Measurements from ENCODE around the gene FGGY.
"Not testable (repeated sequence)": the region's sequence is repeated elsewhere in the genome, so short reads cannot be mapped to it uniquely, and the experiment has no call there.

The FGGY gene

DNA sequence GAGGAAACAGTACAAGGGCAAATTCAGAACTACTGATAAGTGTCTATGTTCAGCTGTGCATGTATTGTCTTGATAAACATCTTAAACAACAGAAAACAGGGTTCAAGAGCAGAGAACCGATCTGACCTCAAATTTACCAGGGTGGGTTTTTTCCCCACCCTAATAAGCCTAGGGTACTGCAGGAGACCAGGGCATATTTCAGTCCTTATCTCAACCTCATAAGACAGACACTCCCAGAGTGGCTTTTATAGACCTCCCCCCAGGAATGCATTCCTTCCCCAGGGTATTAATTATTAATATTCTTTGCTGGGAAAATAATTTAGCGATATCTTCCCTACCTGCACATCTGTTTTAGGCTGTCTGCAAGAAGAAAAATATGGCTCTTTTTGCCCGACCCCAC is 261.7 kb downstream of the FGGY start:
- not testable (repeated sequence) for DNase-seq

- DNase-seq, result no peak
Measured at GRCh38 chr1:59560807-59561450, 264.0 kb downstream of the FGGY start.

GRCh38 chr1:59561796-59562195 is 264.9 kb downstream of the FGGY start:
- DNase-seq, result no peak

DNA sequence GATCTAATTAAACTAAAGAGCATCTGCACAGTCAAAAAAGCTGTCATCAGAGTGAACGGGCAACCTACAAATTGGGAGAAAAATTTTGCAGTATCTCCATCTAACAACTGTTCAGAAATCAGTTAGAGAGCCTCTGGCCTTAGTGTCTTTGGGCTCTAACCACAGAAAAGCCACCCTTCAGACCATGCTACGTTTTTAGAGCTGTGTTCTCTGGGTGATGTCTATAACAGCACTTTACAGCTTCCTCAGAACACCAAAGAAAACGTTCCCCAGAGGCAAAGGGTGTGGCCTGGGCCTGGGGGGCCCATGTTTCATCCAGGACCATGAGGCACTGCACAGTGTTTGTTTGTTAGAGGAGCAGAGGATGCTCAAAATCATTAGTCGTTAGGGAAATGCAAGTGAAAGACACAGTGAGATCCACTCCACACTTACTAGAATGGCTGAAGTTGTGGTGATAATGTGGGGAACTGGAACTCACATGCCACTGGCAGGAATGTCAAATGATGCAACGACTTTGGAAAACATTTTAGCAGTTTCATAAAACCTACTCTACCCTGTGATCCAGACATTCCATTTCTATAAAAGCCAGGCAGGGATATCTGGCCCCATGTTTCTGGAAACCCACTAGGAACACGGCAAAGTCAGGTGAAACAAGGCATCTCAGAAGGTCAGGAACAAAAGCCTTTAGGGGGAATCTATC is 267.4 kb downstream of the FGGY start:
- no peak for DNase-seq

- no peak for DNase-seq
Measured at GRCh38 chr1:59565611-59566410, 268.9 kb downstream of the FGGY start.

DNA sequence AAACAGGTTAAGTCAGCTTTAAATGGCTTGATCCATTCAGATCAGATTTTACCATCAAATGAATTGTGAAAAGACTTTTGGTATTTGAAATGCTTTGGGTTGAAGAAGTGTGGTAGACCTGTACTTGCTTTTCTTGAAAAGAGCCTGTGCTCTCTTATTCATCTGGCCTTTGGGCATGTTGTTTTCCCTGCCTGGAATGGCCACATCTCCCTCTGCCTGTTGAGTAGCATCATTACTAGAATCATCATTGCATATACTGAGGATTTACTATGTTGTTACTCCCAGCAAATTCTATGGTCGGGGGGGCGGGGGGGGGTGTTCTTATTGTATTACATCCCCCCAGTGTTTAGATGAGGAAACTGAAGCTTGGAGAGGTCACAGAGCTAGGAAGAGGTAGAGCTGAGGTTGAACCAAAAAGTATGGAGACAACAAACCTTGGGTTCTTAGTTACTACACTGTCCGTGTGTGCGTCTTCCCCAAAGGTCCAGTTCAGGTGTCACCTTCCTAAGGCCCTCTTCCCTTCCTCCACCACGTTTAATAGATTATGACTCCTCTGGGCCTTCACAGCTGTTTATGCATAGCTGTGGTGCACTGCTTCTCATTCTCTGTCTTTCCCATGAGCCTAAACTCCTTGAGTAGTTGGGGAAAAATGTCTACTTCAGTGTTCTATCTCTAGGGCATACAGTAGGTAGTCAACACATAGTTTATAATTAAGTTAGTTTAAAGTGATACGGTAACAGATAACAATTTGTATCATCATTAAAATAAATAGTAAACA is 271.5 kb downstream of the FGGY start:
- no peak for DNase-seq

DNA sequence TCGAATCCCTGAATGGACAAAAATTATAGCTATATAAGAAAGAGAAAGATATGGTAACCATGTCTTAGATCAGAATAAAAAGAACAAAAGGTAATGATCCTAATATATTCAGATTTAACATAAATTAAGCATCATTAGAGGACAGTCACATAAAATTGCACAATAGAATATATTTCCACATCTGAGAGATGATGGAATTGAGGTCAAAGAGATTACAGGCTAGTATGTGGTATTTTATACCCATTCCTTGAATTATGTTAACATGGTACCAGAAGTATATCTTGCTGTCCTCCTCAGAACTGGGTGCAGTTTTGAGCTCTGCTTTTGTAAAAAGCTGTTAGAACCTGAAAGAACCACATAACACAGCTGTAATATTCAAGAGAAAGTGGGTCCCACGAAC is 272.3 kb downstream of the FGGY start:
- DNase-seq, result no peak

- peak; percentile 52 for DNase-seq
Measured at GRCh38 chr1:59570524-59570923, 273.6 kb downstream of the FGGY start.

DNA sequence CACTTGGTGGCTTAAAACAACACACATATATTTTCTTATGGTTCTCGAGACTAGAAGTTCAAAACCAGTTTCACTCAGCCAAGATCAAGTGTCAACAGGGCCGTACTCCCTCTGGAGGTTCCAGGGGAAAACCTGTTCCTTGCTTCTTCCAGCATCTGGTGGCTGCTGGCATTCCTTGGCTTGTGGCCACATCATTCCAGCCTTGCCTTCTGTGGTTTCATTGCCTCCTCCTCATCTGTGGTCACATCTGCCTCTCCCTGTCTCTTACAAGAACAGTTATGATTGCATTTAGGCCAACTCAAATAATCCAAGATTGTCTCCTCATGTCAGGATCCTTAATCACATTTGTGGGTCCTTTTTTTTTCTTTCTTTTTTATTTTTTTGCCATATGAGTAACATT is 277.2 kb downstream of the FGGY start:
- DNase-seq, result no peak

DNA sequence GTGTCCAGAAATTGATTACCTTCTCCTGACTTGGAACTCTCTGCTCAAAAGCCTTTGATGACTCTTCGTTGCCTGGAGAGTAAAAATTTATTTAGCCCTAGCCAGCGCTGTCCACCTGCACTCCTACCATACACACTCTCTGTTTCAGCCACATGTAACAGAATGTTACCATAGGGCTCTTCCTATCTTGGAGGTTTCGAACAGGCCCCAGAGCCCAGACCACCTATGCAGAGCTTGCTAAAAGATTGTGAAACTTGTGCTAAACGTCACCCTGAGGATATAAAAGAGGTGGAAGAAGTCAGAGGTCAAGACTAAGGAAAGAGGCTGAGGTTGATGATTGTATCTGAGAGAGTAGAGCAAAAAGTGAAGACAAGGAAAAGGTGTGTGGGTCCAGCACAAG is 280.9 kb downstream of the FGGY start:
- no peak for DNase-seq

- DNase-seq, result no peak
Measured at GRCh38 chr1:59579222-59579621, 282.3 kb downstream of the FGGY start.

DNA sequence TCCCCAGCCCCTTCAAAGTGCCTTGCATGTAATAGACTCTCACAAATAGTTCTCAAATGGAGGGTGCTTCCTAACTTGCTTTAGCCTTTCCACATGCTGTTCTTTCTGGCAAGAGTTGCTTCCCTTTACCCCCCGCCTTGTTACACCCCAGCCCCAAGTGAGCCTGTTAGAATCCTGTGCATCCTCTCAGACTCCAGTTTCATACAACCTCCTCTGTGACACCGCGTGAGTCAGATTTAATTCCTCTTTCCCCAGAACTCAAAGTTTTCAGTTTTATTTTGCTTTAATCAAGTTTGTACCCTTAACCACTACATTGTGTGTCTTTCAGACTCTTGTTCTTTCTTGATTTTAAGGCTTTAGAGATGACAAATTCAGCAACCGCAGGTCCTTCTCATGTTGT is 283.4 kb downstream of the FGGY start:
- DNase-seq, result no peak

GRCh38 chr1:59592410-59592809 is 295.5 kb downstream of the FGGY start:
- DNase-seq, result not testable (repeated sequence)

DNA sequence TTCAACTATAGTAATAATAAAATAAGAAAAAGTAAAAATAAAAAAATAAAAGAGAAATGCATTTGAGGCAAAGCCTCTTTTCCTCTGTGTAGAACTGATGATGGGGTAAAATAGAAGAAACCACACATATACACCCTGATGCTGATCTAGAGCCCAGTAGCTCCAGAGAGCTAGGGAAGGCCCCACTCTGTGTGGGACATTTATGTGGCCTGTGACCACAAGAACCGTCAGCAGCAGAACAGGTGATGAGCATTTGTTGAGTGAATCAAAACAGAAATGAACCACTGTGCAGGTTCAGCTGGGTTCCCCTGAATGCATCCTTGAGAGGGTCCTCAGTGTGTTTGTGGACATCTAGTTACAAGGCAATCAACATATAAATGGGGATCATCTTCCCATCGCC is 296.0 kb downstream of the FGGY start:
- DNase-seq, result no peak

DNA sequence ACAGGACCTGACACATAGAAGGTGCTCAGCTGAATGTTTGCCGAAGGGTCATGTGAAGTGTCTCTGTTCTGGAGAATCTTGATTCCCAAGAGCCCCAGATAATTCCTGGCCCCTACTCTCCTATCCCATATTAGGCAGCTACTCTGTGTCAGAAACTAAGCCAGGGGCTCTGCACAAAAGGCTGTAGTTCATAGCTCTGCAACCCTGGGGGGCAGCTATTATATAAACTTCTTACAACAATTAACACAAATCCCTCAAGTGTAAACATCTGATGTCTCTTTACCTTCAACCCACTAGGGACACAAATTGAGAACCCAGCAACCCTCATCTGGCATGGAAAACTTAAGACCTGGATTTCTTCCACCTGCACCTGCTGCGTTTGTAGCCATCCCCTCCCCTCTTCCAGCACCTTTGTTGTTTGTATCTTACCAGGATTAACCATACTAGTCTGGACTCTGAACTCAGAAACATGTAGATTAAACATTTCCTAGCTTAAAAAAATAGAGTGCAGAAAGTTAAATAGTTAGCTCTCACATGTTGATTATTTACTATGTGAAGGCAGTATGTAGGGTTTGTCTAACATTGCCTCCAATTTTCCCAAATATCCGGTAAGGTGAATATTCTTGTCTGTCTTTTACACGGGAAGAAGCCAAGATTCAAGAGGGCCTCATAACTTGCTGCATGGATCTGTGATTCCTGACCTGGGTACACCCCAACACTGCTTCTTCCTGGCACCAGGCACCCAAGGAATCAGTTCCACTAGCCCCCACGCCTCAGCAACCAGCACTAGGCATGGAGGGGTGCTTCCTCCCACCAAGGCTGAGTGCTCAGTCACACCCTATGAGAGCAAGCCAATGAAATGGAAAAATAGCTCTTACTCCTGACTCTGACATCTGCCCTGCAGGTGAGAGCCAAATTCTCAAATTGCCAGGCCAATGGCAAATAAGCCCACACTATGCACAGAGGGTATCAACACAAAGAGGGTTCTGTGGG is 297.2 kb downstream of the FGGY start:
- DNase-seq, result no peak

DNA sequence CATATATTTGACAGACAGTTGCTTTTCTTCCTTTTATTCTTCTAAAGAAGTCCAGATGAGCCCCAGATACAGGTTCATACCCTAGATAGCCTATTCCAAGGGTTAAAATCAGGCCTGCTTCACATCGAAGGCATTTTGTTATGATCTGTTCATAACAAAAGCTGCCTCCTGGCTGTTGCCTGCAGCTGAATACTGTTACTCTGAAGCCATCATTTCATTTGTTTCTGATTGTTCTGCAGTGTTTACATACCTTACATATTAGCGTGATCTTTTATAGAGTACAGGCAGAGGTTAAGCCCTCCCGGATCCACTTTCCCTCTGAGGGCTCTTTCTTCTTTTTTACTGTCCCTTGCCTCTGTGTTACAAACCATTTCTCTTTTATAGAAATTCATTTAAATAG is 298.9 kb downstream of the FGGY start:
- DNase-seq, result no peak

- no peak for DNase-seq
Measured at GRCh38 chr1:59596432-59596831, 299.5 kb downstream of the FGGY start.

DNA sequence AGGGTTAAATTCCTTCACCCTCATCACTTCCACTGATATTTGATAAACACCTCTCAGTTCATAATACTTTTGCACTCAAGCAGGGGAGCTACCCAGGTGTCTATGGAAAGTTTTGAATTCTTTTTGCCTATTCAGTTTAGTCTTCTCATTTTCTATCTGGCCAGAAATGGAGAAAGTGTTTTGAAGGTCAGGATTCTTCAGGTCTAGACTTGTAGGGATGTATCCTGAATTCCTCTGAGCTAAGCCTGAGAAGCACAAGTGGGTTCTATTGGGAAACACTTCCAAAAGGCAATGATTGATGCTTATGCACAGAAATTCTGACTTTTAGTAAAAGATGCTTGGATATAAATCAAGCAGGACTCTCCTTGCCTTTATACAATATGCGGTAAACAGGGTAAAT is 300.1 kb downstream of the FGGY start:
- DNase-seq, result no peak

GRCh38 chr1:59597420-59598119 is 300.7 kb downstream of the FGGY start:
- DNase-seq, result no peak

DNA sequence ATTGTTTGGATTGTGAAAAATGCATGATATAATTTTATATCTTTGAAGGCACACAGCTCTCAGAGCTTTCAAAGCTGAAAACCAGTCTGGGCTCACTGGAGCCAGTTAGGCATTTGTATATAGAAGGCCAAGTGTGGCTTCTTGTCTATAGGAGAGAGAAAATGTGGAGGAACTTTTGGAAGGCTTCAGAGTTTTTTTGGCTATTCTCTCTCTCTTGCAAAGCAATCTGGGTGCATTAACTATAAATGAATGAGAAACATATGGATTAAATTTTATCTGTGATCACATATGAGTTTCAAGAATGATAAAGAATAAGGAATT is 301.2 kb downstream of the FGGY start:
- DNase-seq, result no peak

- no peak for DNase-seq
Measured at GRCh38 chr1:59601041-59601441, 304.1 kb downstream of the FGGY start.

GRCh38 chr1:59601811-59602210 is 304.9 kb downstream of the FGGY start:
- no peak for DNase-seq

Data from CD4-positive, alpha-beta T cell treated with Interleukin-17A for 1 hour (primary cell).